Measurements from ENCODE around the gene FNIP1. TPM values are rescaled to one million over a fixed set of nuclear protein-coding genes. Genes with fewer than 3 reads are reported as not detected.
"Not testable (repeated sequence)": the region's sequence is repeated elsewhere in the genome, so short reads cannot be mapped to it uniquely, and the experiment has no call there.

Gene FNIP1
- total RNA-seq: 10 to 100 TPM; 31.2 to 34.3 TPM
- long read RNA-seq, partial matches to known transcripts: 3 of 9 reads
- long read RNA-seq, other reads (novel, unspliced or antisense): 4 of 9 reads

DNA sequence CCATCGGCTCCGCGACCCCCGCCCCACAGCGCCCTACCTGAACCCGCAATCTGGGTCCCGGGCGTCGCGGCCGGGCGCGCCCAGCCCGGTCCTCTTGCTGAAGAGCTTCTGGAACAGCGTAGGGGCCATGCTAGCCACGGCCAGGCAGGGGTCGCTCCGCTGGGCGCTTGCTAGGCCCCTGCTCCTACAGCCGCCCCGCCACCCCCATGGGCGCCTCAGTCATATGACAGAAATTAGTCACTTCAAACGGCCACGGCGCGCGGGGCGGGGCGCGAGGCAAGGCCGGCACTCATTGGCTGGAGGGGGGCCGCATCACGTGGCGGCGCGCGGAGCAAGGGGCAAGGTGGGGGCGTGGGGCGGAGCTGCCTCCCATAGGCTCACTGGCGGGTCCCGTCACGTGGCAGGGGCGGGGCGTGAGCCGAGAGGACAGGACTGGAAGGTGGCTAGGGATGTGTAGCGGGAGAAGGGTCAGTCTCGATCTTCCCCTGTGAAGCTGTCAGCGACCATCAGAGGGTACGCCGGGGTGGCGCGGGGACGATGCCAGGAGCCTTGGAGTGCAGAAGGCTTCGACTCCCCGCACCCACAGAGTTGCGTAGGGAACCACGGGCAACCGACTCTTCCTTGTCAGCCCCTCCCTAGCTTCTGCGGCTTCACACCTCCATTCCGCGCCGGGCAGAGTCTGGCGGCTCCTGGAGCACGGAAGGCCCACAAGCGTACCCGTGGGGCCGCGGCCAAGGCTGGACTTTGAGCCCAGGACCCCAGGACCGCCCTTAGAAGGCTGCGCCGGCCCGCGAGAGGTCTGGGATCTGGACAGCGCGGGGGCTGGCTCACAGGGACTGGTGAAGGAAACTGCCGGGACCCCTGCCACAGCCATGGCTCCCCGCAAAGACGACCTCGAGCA is at the start of gene FNIP1:
Gene FNIP1 (minus strand): TSS at position 225 of the 901 bp plus-strand sequence. CDS start 96 bp downstream, at position 129.
- intact Hi-C loops (cut with DNase I, micrococcal nuclease): no loop called here
- ATAC-seq (peak; percentile 95), DNase-seq (peak; percentile 100)

DNA sequence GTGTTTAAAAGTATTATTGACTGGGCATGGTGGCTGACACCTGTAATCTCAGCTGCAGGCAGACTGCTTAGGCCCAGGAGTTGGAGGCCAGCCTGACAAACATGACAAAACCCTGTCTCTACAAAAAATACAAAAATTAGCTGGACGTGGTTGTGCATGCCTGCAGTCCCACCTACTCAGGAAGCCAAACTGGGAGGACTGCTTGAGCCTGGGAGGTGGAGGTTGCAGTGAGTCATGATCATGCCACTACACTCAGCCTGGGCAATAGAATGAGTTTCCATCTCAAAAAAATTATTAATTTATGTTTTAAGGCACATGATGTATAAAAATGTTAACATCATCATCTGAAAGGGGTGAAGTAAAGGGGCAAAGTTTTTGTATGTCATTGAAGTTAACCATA is 49.7 kb upstream of the FNIP1 start:
- no peak for ATAC-seq
- DNase-seq: no peak
- intact Hi-C loops (cut with DNase I, micrococcal nuclease): no loop called here

DNA sequence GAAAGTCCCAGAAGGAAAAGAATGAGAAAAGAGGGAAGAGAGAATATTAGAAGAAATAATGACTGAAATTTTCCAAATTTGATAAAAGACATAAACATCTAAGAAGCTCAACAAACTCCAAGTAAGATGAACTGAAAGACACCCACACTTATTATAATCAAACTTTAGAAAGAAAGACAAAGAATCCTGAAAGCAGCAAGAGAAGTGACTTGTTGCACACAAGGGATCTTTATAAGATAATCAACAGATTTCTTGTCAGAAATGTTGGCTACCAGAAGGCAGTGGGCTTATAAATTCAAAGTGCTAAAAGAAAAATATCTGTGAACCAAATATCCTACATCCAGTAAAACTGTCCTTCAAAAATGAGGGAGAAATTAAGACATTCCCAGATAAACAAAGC is 49.0 kb upstream of the FNIP1 start:
- intact Hi-C loops (cut with DNase I, micrococcal nuclease): no loop called here
- ATAC-seq (no peak), DNase-seq (no peak)

DNA sequence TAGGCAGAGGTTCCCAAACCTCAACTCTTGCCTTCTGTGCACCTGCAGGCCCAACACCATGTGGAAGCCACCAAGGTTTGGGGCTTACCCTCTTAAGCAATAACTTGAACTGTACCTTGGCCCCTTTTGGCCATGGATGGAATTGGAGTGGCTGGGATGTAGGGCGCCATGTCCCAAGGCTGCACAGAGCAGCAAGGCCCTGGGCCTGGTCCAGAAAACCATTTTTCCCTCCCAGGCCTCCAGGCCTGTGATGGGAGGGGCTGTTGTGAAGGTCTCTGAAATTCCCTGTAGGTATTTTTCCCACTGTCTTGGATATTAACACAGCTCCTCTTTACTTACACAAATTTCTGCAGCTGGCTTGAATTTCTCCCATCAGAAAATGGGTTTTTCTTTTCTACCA is 46.2 kb upstream of the FNIP1 start:
- intact Hi-C loops (cut with DNase I, micrococcal nuclease); ATAC-seq: not testable (repeated sequence)

DNA sequence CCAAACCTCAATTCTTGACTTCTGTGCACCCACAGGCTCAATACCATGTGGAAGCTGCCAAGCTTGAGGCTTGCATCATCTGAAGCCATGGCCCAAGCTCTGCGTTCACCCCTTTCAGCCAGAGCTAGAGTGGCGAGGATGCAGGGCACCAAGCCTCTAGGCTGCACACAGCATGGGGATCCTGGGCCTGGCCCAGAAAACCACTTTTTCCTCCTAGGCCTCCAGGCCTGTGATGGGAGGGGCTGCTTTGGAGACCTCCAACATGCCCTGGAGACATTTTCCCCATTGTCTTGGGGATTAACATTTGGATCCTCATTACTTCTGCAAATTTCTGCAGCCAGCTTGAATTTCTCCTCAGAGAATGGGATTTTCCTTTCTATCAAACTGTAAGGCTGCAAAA is 35.9 kb upstream of the FNIP1 start:
- intact Hi-C loops (cut with DNase I, micrococcal nuclease); ATAC-seq; DNase-seq: not testable (repeated sequence)

More for the DNA sequence above, 46.2 kb upstream of the FNIP1 start:
- DNase-seq: not testable (repeated sequence)

DNA sequence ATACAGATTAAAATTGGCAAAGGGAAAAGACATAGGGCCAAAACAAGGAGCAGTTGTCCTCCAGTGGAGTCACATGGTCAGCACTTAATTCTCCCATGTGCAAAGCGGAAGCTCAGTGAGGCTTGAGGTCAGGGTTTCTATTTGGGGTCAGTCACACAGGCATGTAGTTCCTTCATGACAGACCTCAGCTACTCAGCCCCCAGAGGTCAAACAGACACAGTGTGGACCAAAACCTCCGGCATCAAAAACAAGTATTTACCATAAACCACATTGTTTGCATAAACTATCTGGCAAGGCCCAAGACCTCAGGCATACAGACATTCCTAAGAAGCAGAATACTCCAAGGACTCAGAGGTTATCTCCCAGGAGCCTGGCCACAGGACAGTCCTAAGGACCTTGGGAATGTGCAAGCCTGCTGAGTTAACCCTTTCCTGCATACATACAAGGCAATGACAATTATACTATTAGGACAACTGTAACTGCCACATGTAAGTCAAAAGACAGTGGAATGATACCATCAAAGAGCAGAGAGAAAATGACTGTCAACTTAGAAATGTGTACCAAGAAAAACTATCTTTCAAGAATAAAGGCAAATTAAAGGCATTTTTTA is 28.7 kb upstream of the FNIP1 start:
- DNase-seq: no peak
- intact Hi-C loops (cut with DNase I, micrococcal nuclease): no loop called here
- no peak for ATAC-seq

DNA sequence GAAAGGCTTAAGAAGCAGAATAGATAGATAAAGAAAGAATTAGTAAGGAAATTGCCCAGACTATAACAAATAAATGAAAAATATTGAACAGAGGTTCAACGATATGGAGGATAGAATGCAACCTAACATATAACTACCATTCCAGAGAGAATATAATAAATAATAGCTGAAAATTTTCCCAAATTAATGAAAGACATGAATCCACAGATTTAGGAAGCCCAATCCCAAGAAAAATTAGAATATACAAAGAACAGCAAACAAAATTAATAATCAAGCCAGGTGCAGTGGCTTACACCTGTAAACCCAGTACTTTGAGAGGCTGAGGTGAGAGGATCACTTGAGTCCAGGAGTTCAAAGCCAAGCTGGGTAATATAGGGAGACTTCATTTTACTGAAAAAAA is 27.8 kb upstream of the FNIP1 start:
- intact Hi-C loops (cut with DNase I, micrococcal nuclease): no loop called here
- DNase-seq (no peak), ATAC-seq (no peak)

DNA sequence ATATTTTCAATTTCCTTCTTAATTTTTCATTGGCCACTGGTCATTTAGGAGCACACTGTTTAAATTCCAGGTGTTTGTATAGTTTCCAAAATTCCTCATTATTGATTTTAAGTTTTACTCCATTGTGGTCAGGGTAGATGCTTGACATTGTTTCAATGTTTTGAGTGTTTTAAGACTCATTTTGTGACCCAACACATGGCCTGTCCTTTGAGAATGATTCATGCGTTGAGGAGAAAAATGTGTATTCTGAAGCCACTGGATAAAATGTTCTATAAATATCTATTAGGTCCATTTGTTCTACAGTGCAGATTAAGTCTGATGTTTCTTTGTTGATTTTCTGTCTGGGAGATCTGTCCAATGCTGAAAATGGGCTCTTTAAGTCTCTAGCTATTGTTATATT is 24.4 kb upstream of the FNIP1 start:
- DNase-seq (no peak), ATAC-seq (no peak)
- intact Hi-C loops (cut with DNase I, micrococcal nuclease): no loop called here

DNA sequence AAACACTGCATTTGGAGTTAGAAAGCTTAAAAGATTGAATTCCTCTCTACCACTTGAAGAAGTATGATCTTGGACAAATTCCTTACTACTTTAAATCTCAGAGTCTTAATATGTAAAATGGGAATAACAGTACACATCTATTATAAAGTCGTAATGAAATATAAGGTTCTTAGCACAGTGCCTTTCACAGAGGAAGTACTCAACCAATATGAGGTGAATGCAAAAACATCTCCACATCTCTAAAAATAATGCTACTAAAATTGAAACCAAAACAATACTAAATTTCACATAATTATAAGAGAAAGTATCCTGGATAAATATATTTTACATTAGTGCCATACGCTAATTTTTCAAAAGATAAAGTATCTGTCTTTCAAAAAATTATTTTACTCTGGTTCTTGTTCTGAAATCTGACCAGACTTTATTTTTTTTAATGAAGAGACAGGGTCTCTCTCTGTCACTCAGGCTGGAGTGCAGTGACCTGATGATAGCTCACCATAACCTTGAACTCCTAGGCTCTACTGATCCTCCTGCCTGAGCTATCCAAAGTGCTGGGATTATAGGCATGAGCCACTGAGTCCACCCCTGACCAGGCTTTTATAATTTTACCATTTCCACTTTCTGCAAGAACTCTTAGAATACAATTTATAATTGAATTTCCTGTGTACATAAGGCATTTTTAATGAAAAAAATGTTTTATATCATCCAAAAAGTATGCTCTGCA is 21.3 kb upstream of the FNIP1 start:
- no peak for ATAC-seq
- no peak for DNase-seq
- intact Hi-C loops (cut with DNase I, micrococcal nuclease): no loop called here

DNA sequence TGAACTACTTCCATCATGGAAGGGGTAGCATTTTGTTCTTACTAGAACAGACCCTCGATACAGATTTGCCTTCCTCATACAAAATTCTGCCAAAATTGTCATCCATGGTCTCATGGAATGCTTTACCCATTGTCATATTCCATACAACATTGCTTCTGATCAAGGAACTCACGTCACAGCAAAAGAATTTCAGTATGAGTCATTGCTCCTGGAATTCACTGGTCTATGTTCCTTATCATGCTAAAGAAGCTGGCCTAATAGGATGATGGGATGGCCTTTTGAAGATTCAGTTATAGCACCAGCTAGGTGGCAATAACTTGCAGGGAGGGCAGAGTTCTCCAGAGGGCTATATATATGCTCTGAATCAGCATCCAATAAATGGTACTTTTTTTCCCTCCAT is 18.2 kb upstream of the FNIP1 start:
- intact Hi-C loops (cut with DNase I, micrococcal nuclease): no loop called here
- ATAC-seq: peak; percentile 77
- DNase-seq: no peak

DNA sequence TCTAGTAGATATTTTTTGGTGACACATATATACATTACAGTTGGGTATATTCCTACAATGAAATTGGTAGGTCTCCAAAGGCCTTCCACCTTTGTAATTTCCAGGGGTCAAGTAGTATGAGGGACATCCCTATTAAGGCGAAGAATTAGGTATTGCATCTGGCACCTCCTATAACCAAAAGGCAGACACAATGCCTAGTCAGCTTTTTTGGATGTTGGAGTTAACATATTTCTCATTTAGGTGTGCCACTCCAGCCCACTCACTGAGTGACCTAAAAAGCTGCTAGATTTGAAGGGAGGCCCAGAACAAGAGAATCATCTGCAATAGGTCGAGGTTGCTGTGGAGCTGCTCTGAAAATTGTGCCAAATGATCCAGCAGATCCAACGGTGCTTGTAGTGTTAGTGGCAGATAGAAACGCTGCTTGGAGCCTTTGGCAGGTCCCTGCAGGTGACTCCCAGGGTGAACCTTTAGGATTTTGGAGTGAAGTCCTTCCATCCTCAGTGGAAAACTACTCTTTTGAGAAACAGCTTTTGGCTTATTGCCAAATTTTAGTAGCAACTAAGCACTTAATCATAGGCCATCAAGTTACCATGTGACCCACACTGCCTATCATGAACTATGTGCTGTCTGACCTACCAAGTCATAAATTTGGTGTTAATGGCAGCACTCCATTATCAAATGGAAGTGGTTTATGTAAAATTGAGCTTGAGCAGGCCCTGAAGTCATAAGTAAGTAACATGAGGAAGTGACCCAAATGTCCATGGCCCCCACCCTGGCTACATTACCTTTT is 15.7 kb upstream of the FNIP1 start:
- ATAC-seq (no peak), DNase-seq (no peak)
- intact Hi-C loops (cut with DNase I, micrococcal nuclease): no loop called here

DNA sequence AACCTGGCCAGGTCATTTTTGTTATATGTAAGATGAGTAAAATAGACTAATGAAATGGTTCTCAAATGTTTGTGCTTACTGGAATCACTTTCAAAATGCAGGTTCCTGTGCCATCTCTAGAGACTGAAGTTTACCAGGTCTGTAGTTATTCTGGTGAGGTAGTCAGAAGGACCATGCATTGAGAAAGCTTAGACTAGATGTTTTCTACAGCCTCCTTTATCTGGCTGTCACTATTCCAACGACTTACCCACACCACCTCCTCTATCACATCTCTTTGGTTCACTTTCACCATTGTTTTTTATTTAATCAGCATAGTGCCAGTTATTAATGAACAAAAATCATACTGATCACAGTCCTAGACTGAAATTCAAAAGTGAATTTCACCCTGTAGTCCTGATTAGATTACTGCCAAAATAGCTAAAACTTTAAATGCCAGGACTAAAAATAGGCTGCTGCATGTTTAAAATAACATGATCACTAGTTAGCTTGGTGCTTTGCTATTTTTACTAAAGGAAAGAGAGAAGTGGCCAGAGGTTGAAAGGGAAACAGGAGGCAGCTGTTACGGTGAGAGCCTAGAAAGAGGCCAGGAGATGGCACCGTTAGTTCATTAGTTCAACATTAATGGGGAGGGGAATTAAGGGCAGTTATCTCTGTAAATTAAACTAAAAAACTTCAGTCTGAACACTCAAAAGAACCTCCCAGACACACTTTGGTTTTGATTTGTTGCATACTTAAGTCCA is 13.9 kb upstream of the FNIP1 start:
- intact Hi-C loops (cut with DNase I, micrococcal nuclease): no loop called here
- ATAC-seq: no peak
- DNase-seq: no peak

DNA sequence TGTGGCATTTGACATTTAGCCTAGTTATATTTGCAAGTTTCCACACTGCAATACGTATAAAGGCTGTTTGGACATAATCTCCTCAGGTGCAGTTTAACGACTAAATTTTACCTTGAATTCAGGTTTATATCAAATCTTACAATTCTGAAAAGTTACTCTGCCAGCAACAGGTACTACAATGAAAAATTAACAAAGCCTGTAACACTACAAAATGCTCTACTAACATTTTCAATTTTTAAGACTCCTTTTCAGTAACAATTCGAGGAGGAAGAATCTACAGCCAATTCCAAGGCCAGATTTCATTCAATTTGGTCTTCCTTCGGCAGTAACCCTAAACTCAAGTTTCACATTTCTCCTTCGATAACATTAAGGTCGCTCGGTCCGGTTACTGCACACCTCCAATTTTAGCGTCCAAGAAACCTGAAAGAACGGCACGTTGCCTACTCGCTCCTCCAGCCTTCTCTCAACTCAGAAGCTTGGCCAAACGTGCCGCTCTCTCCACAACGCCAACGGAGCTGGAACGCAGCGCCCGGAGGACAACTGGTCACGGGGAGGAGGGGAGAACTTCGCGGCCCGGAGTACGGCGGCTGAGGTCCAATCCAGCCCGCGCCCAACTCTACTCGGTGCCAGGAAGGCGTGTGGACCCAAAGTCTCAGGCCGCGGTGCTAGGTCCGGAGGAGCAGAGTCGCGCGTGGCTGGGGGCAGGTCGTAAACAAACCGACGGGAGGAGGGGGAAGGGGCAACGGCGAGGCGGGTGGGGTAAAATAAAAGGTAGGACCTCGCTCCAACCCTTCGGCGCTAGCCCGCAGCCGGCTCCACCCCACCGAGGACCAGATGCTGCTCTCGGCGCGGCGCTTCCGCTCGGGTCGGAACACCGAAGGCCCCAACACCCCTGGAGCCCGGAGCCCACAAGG is 681 bp downstream of the FNIP1 start:
- ATAC-seq (peak; percentile 63), DNase-seq (peak; percentile 69 to 79)
- intact Hi-C loops (cut with DNase I, micrococcal nuclease): no loop called here

DNA sequence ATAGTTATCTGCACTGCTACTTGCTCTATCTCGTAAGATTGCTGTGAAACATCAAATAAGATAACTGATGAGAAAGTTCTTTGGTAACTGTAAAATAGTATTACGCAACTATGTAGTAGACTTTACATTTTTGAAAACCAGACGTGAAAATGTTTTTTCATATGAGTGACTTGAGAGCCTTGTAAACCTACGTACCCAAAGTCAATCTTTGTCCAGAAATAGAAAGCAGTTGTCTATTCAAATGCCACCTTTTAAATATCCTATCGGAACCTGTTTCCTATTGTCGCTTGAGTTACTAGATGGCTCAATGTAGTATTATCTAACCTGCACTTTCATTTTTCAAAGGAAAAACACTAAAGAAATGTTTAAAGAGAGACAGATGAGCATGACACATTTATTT is 1.6 kb downstream of the FNIP1 start:
- intact Hi-C loops (cut with DNase I, micrococcal nuclease): no loop called here
- ATAC-seq (no peak), DNase-seq (no peak)

DNA sequence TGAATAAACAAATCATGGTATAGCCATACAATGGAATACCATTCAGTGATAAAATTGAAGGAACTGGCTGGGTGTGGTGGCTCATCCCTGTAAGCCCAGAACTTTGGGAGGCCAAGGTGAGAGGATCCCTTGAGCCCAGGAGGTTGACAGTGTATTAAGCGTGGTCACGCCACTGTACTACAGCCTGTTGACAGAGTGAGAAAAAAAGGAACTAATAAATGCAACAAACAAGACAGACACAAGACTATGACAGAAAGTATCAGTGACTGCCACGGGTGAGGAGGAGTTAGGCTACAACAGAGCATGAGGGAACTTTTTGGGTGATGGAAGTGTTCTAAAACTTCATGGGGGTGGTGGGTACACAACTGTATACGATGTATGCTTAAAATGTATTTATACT is 2.2 kb downstream of the FNIP1 start:
- no peak for DNase-seq
- no peak for ATAC-seq
- intact Hi-C loops (cut with DNase I, micrococcal nuclease): no loop called here

DNA sequence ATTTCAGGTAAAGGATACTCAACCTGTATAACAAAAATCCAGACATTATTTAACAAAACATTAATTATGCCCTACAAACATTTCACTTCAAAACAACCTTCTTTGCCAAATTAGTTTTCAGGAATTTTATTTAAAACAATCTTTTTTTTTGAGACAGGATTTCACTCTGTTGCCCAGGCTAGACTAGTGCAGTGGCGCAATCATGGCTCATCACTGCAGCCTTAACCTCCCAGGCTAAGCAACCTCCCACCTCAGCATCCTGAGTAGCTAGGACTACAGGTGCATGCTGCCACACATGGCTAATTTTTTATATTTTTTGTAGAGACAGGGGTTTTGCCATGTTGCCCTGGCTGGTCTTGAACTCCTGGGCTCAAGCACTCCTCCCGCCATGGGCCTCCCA is 3.9 kb downstream of the FNIP1 start:
- no peak for ATAC-seq
- intact Hi-C loops (cut with DNase I, micrococcal nuclease): no loop called here
- no peak for DNase-seq

DNA sequence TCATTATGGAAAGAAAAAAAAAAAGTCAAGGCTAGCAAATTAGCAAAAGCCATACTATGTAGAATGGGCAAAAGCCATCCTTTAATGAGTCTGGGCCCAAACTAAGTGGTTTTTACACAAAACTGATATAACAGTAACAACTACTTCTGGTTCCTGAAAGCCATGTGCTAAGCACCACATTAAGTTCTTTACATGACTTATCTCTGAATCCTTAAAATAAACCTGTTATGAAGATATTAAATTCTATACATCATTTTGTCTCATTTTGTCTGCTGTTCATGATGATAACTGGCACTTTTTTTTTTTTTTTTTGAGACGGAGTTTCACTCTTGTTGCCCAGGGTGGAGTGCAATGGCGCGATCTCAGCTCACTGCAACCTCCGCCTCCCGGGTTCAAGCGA is 5.0 kb downstream of the FNIP1 start:
- ATAC-seq: no peak
- DNase-seq: no peak
- intact Hi-C loops (cut with DNase I, micrococcal nuclease): no loop called here

All from left colon (tissue), 2 donors.